HG03378 (cell line): Measurements from ENCODE around the gene DGKH.
A peak's percentile ranks its signal among the peaks of the same experiment; 100 is the strongest.
"Not testable (repeated sequence)": the region's sequence is repeated elsewhere in the genome, so short reads cannot be mapped to it uniquely, and the experiment has no call there.

Experiments used
- ATAC-seq: cut with Tn5 transposase; IDR thresholded peaks from one replicate; pipeline ENCODE4 v1.9.1; 2021; ENCODE audit warnings: mild to moderate bottlenecking, moderate library complexity; ENCODE audit not compliant: unreplicated experiment

Gene DGKH

GRCh38 chr13:42223681-42224080, 175.2 kb downstream of the DGKH start:
- ATAC-seq = no peak

- no peak for ATAC-seq
These were observed 176.6 kb downstream of the DGKH start for GRCh38 chr13:42225051-42225450.

GRCh38 chr13:42226759-42227158, 178.3 kb downstream of the DGKH start:
- not testable (repeated sequence) for ATAC-seq

GRCh38 chr13:42228527-42228926, 180.1 kb downstream of the DGKH start:
- ATAC-seq = no peak

GRCh38 chr13:42229287-42229686, 180.8 kb downstream of the DGKH start:
- ATAC-seq = no peak

GRCh38 chr13:42232671-42233070, 184.2 kb downstream of the DGKH start:
- no peak for ATAC-seq

GRCh38 chr13:42233726-42234125, 185.3 kb downstream of the DGKH start:
- ATAC-seq = no peak

GRCh38 chr13:42239161-42239560, 190.7 kb downstream of the DGKH start:
- ATAC-seq = no peak

GRCh38 chr13:42239644-42240043, 191.2 kb downstream of the DGKH start:
- ATAC-seq = no peak

GRCh38 chr13:42246541-42246940, 198.1 kb downstream of the DGKH start:
- ATAC-seq = no peak

- ATAC-seq = no peak
These were observed 199.4 kb downstream of the DGKH start for GRCh38 chr13:42247883-42248282.

GRCh38 chr13:42255886-42256285, 207.4 kb downstream of the DGKH start:
- no peak for ATAC-seq

- ATAC-seq = no peak
These were observed 210.3 kb downstream of the DGKH start for GRCh38 chr13:42258747-42259146.

- no peak for ATAC-seq
These were observed 211.1 kb downstream of the DGKH start for GRCh38 chr13:42259515-42259914.

GRCh38 chr13:42260903-42261654, 212.6 kb downstream of the DGKH start:
- no peak for ATAC-seq

- no peak for ATAC-seq
These were observed 218.0 kb downstream of the DGKH start for GRCh38 chr13:42266473-42266872.

GRCh38 chr13:42270160-42270856, 221.9 kb downstream of the DGKH start:
- no peak for ATAC-seq

- no peak for ATAC-seq
These were observed 222.4 kb downstream of the DGKH start for GRCh38 chr13:42270857-42271215.

GRCh38 chr13:42271337-42272114, 223.1 kb downstream of the DGKH start:
- peak; percentile 73 for ATAC-seq

GRCh38 chr13:42272115-42272803, 223.8 kb downstream of the DGKH start, which contains the start of gene AKAP11:
TSS of gene AKAP11 (plus strand) at chr13:42272152. CDS start at chr13:42286349, 14,197 bp downstream.
- ATAC-seq = peak; percentile 14

- no peak for ATAC-seq
These were observed 224.3 kb downstream of the DGKH start for GRCh38 chr13:42272804-42273175.
